GM13976 (cell line): ENCODE data around the gene GMPR.

Source experiments
- DNase-seq: peaks from one replicate; pipeline ENCODE4 v3.0.0; 2012; ENCODE audit warnings: low spot score
- in situ Hi-C: fragments of 300-500 bp; cut with MboI; formaldehyde crosslinking; loops from one replicate; pipeline ENCODE4 v1.12.0; 2022; ENCODE audit warnings: low sequenced_read_pairs, mixed read lengths, inconsistent platforms; ENCODE audit not compliant: unreplicated experiment
- TF ChIP-seq, protein P1 (sequence below): IDR thresholded peaks from 2 replicates; pipeline ENCODE4 v1.5.1; 2012; ENCODE audit warnings: borderline replicate concordance, mild to moderate bottlenecking; ENCODE audit not compliant: insufficient read depth; ENCODE audit errors: extremely low read depth, missing control alignments, control extremely low read depth

The GMPR gene

DNA sequence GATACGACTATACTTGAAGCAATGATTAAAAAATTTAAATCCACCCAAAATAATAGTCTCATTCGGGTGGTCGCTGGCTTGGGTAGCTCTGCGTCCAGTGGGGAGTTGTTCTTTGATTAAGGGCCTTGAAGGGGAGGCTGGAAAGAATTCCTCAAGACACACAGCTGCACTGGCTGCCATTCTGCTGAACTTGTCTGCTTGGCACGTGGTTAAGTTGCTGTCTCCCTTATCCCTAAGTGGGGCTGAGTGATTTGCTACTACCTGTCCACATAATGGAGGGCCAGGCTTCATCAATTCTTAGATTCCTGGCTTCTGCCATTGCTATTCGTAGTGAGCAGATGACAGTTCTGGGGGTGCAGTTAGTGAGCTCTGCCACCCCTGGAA, 98.5 kb downstream of the GMPR start:
- in situ Hi-C loops: loop anchor here (25.0 kb wide), 2 partner anchors 625 to 750 kb away; no protein-coding TSS in a partner anchor
- TF ChIP-seq, protein P1, sequence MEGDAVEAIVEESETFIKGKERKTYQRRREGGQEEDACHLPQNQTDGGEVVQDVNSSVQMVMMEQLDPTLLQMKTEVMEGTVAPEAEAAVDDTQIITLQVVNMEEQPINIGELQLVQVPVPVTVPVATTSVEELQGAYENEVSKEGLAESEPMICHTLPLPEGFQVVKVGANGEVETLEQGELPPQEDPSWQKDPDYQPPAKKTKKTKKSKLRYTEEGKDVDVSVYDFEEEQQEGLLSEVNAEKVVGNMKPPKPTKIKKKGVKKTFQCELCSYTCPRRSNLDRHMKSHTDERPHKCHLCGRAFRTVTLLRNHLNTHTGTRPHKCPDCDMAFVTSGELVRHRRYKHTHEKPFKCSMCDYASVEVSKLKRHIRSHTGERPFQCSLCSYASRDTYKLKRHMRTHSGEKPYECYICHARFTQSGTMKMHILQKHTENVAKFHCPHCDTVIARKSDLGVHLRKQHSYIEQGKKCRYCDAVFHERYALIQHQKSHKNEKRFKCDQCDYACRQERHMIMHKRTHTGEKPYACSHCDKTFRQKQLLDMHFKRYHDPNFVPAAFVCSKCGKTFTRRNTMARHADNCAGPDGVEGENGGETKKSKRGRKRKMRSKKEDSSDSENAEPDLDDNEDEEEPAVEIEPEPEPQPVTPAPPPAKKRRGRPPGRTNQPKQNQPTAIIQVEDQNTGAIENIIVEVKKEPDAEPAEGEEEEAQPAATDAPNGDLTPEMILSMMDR: no peak
- DNase-seq: no peak

- in situ Hi-C loops: loop anchor here (25.0 kb wide), 2 partner anchors 625 to 750 kb away; no protein-coding TSS in a partner anchor
- DNase-seq: no peak
Measured at GRCh38 chr6:16337295-16337975, 99.0 kb downstream of the GMPR start.

GRCh38 chr6:16338577-16339264, 100.3 kb downstream of the GMPR start:
- in situ Hi-C loops: loop anchor here (25.0 kb wide), 2 partner anchors 624 to 749 kb away; no protein-coding TSS in a partner anchor
- DNase-seq: no peak
- TF ChIP-seq, protein P1: no peak

More at GRCh38 chr6:16337295-16337975, 99.0 kb downstream of the GMPR start:
- TF ChIP-seq, protein P1: no peak

GRCh38 chr6:16339265-16339587, 100.8 kb downstream of the GMPR start:
- no peak for DNase-seq
- TF ChIP-seq, protein P1: no peak
- in situ Hi-C loops: loop anchor here (25.0 kb wide), 2 partner anchors 623 to 748 kb away; no protein-coding TSS in a partner anchor

DNA sequence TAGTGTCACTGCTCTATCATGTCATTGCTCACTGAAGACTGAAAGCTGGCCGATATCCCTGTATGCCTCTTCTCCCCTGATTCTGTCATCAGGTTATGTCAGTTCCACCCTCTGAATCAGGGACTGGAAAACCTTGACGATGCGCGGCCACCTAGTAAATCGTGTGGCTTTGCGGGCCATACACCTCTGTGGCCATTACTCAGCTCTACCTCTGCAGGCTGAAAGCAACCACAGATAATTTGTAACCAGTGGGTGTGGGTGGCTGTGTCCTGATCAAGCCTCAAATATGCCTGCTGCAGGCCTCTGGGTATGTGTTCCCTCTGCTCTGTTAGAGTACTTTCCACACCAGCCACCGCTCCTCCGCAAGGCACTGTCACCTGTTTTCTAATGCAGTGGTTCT, 105.2 kb downstream of the GMPR start:
- no peak for DNase-seq
- TF ChIP-seq, protein P1: no peak
- in situ Hi-C loops: loop anchor here (25.0 kb wide), 2 partner anchors 619 to 744 kb away; no protein-coding TSS in a partner anchor

DNA sequence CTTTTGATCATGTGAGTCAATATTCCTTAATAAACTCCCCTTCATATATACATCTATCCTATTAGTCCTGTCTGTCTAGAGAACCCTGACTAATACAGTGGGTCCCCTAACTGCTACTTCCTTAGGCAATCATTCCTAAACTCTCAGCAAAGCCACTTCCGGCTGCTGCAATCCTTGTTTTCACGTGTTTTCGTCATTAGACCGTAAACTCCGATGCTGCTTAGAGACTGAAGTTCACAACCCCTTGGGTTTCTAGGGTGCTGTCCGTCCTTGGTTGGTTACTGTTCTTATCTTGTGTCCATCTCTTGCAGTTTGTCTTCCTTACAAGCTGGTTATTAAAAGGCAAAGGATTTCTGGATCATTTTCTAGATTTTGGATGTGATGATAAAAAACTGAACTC, 106.4 kb downstream of the GMPR start:
- no peak for DNase-seq
- in situ Hi-C loops: loop anchor here (25.0 kb wide), 2 partner anchors 618 to 743 kb away; no protein-coding TSS in a partner anchor
- TF ChIP-seq, protein P1: no peak
